GM21526 (cell line): ENCODE results near the gene CXCL6.

ENCODE experiments used
- ATAC-seq: cut with Tn5 transposase; IDR thresholded peaks from one replicate; pipeline ENCODE4 v1.9.1; 2021; ENCODE audit warnings: moderate library complexity; ENCODE audit not compliant: unreplicated experiment, low FRiP score

Gene CXCL6

GRCh38 chr4:73841243-73841925, 4.9 kb downstream of the CXCL6 start:
- ATAC-seq: no peak

DNA sequence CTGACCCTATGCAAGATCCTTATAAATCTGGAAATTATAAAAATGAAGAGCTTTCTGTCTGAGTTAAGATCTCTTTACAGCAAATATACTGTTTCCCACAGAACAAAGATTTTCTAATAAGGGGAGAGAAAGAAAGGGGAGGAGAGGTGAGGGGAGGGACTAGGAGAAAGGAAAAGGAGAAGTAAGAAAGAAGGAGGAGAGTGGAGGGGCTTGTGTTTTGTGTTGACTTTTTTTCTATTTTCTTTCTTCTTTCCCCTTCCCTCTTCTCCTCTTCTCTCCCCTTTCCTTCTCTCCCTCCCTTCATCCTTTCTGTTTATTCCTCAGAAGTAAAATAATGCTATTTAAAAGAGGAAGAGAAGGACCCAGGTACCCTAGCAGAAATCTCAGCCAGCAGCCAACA, 6.2 kb downstream of the CXCL6 start:
- no peak for ATAC-seq

- ATAC-seq: no peak
These were observed 6.9 kb downstream of the CXCL6 start for GRCh38 chr4:73843369-73843768.

GRCh38 chr4:73844345-73844744, 7.9 kb downstream of the CXCL6 start:
- no peak for ATAC-seq

GRCh38 chr4:73844806-73845205, 8.3 kb downstream of the CXCL6 start:
- ATAC-seq: no peak

- no peak for ATAC-seq
These were observed 11.2 kb downstream of the CXCL6 start for GRCh38 chr4:73847526-73848182.

DNA sequence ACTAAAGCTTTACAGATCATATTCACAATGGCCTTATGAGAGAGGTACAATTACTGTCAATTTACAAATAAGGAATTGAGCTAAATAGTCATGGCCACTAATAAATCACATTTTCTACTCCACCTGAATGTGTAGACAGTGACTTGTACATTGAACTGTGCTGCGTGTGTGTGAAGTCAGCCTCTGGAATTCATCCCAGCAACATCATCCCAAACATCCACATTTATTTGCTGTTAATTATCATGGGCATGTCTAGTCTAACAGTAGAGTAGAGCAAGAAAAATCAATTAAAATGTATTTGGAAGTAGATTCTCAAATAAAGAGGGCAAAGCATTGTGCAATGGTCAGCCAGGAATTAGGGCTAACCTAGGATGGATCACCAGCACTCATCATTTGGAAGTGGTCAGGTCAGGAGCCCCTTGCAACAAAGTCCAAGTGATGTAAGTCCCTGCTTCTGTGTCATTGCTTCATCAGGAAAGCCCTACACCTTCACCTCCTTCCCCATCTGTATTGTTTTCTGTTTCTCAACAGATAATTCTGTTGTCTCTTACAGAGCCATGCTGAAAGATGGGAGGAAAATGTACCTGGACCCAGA, 11.8 kb downstream of the CXCL6 start:
- ATAC-seq: no peak

- ATAC-seq: no peak
These were observed 13.9 kb downstream of the CXCL6 start for GRCh38 chr4:73850261-73850970.

GRCh38 chr4:73851293-73851692, 14.8 kb downstream of the CXCL6 start:
- no peak for ATAC-seq

GRCh38 chr4:73852771-73853170, 16.3 kb downstream of the CXCL6 start:
- no peak for ATAC-seq

DNA sequence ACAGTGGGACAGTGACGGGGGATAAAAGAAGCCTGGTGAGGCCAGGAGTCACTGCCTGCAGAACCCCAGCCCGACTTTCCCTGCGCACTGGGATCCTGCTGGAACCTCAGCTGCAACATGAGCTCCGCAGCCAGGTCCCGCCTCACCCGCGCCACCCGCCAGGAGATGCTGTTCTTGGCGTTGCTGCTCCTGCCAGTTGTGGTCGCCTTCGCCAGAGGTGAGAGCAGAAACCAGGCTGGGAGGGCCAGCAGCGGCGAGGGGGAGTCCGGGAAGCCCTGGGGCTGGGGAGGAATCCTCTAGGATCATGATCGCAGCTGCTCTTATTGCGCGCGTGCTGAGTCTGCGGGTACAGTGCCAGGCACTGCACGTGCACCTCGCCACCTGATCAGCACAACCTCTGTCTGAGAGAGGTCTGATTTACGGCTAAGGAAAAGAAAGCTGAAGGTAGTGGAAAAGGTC, 16.8 kb downstream of the CXCL6 start, which contains the start of gene PF4V1:
TSS of gene PF4V1 (plus strand) at position 51 of the 459 bp plus-strand sequence. CDS start at position 118, 67 bp downstream.
- ATAC-seq: no peak

- ATAC-seq: no peak
These were observed 17.4 kb downstream of the CXCL6 start for GRCh38 chr4:73853718-73854473.

GRCh38 chr4:73855406-73855805, 18.9 kb downstream of the CXCL6 start:
- ATAC-seq: no peak

GRCh38 chr4:73856518-73856917, 20.0 kb downstream of the CXCL6 start:
- no peak for ATAC-seq

GRCh38 chr4:73859614-73860088, 23.2 kb downstream of the CXCL6 start:
- ATAC-seq: no peak

- ATAC-seq: no peak
These were observed 23.7 kb downstream of the CXCL6 start for GRCh38 chr4:73860181-73860580.

DNA sequence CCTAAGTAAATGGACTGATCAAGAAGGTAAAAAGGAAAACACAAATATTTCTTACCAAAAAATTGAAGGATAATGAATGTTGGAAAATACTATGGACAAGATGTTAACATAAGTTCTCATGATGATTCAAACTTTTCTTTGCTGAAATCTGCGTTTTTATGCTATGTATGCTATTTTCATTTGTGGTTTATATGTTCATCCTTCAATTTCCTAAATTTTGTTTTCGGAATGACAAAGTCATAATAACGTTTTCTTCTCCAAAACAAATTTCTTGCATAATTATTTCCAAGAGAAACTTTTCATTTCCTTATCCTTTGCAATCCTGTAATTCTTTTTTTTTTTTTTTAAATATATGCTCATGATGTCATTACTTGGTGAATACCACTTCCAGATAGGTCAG, 24.4 kb downstream of the CXCL6 start:
- ATAC-seq: no peak

- no peak for ATAC-seq
These were observed 25.8 kb downstream of the CXCL6 start for GRCh38 chr4:73862322-73862721.

- ATAC-seq: no peak
These were observed 27.9 kb downstream of the CXCL6 start for GRCh38 chr4:73864365-73864764.

GRCh38 chr4:73864961-73865360, 28.5 kb downstream of the CXCL6 start:
- no peak for ATAC-seq
